Ovary (tissue), 3 donors: ENCODE data around the gene HACD2.

Experiments used
- CTCF ChIP-seq, 3 donors: fragments of 450-650 bp in 2 of 3; fragments of 200-600 bp in 1 of 3; IDR thresholded peaks; one replicate each; pipeline versions ENCODE4 v1.5.1 to v1.8.0; 2016 to 2022; ENCODE audit warnings: antibody characterized with exemption in 3 of 3, mild to moderate bottlenecking in 1 of 3
- EP300 ChIP-seq: sonication (generic); formaldehyde crosslinking; IDR thresholded peaks from one replicate; pipeline ENCODE4 v1.6.1; 2017; ENCODE audit warnings: antibody characterized with exemption
- POLR2A ChIP-seq: fragments of 450-650 bp; IDR thresholded peaks from one replicate; pipeline ENCODE4 v1.6.1; 2017; ENCODE audit warnings: antibody characterized with exemption, mild to moderate bottlenecking, moderate library complexity
- donor health status: DM: no; HTN: no; CAD: no.

- TF ChIP-seq CTCF (IDR thresholded peaks at IDR 0.05) (no peak), POLR2A (no peak), EP300 (no peak)
Measured at GRCh38 chr3:123442125-123442524, 142.7 kb downstream of the HACD2 start.
